ENCODE results near the gene MMP13. TPM values are rescaled to one million over a fixed set of nuclear protein-coding genes. Genes with fewer than 3 reads are reported as not detected.

Gene MMP13
- total and polyA plus RNA-seq, 2 of the 4 experiments (the other 2 are of a cell fraction), result not detected

- Histone ChIP-seq H3K9me1 (ENCODE audit: insufficient read depth, low read length) (peaks cover 8% of the 10 kb centered on the region), H3K36me3 (ENCODE audit: control insufficient read depth, insufficient read depth, low read length) (no peaks in the 10 kb centered on the region), H2BK15ac (ENCODE audit: low read depth, low read length) (peak overlapping the region; percentile 72; the same call in 1 of the 3 replicates), H3K4me3 (ENCODE audit: insufficient read depth, low read depth, low read length) (no peak overlapping the region), H3K4ac (ENCODE audit: low read depth, low read length) (peak overlapping the region; percentile 46; the same call in 1 of the 2 replicates), H2AFZ (replicated peaks; ENCODE audit: low read length, poor library complexity) (no peak overlapping the region), H3K4me1 (ENCODE audit: control insufficient read depth, insufficient read depth, low read length) (peaks cover 8% of the 10 kb centered on the region), H3K9ac (ENCODE audit: low read depth, low read length) (no peak overlapping the region), H4K5ac (ENCODE audit: low read depth, low read length) (no peak overlapping the region), H2BK20ac (ENCODE audit: low read depth, low read length) (peak overlapping the region; percentile 71), H4K91ac (ENCODE audit: insufficient read depth, low read depth, low read length) (0 out of 2 replicates have a peak overlapping the region, but pooled peaks have one; percentile 29), H3K23ac (ENCODE audit: low read depth, low read length) (peak overlapping the region; percentile 71; the same call in 1 of the 2 replicates), H2BK120ac (ENCODE audit: low read depth, low read length) (peak overlapping the region; percentile 63), H3K27ac (ENCODE audit: insufficient read depth, low read length) (no peak overlapping the region), H2BK5ac (ENCODE audit: low read depth, low read length, poor library complexity, severe bottlenecking) (no peak overlapping the region), H4K20me1 (ENCODE audit: insufficient read depth, low read length) (no peaks in the 10 kb centered on the region), H3K9me3 (ENCODE audit: control insufficient read depth, insufficient read depth, low read length) (no peaks in the 10 kb centered on the region), H3K18ac (ENCODE audit: low read depth, low read length) (no peak overlapping the region), H3K14ac (replicated peaks; ENCODE audit: low read depth, low read length) (no peak overlapping the region), H3K27me3 (ENCODE audit: control insufficient read depth, insufficient read depth, low read length) (no peaks in the 10 kb centered on the region), H3K4me2 (ENCODE audit: low read depth, low read length) (no peak overlapping the region), H3K56ac (ENCODE audit: extremely low read depth, insufficient read depth, low read length) (no peak overlapping the region), H2AK5ac (ENCODE audit: low read depth, low read length) (peak overlapping the region; percentile 53; the same call in 1 of the 2 replicates), H3K79me1 (ENCODE audit: low read depth in 1 of 2, low read length in 2 of 2) (0 out of 4 replicates have a peak, but pooled peaks cover 0 to 4% of the 10 kb centered on the region in 2 experiments), H4K8ac (ENCODE audit: low read depth in 2 of 2, low read length in 2 of 2) (peak overlapping the region; percentile 50 to 67; a peak in 2 of 4 replicates), H2AK9ac (replicated peaks; ENCODE audit: low read depth, low read length, poor library complexity) (peak overlapping the region; percentile 62)
- POLR2A ChIA-PET (ENCODE audit: unreplicated experiment), result no interaction called here
- CTCF ChIA-PET, result interaction anchor here (0.6 kb wide), 1 partner anchor 1193 kb away, joined by 3 read pairs; no protein-coding TSS in a partner anchor
- dilution Hi-C loops (cut with HindIII; ENCODE audit: low sequenced_read_pairs, unreplicated experiment), result no loop called here
- TF ChIP-seq POLR2A (IDR thresholded peaks at IDR 0.05; ENCODE audit: low read depth, low read length), result no peak
- no peak for TF ChIP-seq USF2 (IDR thresholded peaks at IDR 0.05; ENCODE audit: low read depth, low read length)
- no peak for TF ChIP-seq MXI1 (IDR thresholded peaks at IDR 0.05; ENCODE audit: borderline replicate concordance, low read depth, low read length)
- no peak for TF ChIP-seq RAD21 (IDR thresholded peaks at IDR 0.05; ENCODE audit: low read length)
- no peak for TF ChIP-seq MAZ (IDR thresholded peaks at IDR 0.05; ENCODE audit: borderline replicate concordance, low read depth, low read length)
- TF ChIP-seq CTCF (conservative IDR thresholded peaks at IDR 0.05; ENCODE audit: low read depth, low read length), result no peak
- TF ChIP-seq CEBPB (IDR thresholded peaks at IDR 0.05; ENCODE audit: low read depth, low read length), result no peak
- TF ChIP-seq CHD1 (IDR thresholded peaks at IDR 0.05; ENCODE audit: low read depth, low read length), result no peak
- WGBS, 2 experiments (ENCODE audit: extremely low coverage in 2 of 2, insufficient read length in 1 of 2), result no CpG with 5 or more reads among the region's 1 CpG
- BruUV-seq (replicated peaks), result no TSS peak
- in situ Hi-C loops (cut with MboI; ENCODE audit: low sequenced_read_pairs), result no loop called here
- ATAC-seq (ENCODE audit: low read depth) (no peak), DNase-seq (no peak)
- intact Hi-C loops (cut with micrococcal nuclease), result no loop called here
Observed at GRCh38 chr11:102985850-102986249, 30.3 kb upstream of the MMP13 start.
